ENCODE results near the gene AZI2.

GRCh38 chr3:28316226-28316625 lies 32.4 kb downstream of the AZI2 start:
- TF ChIP-seq CTCF (conservative IDR thresholded peaks at IDR 0.05) (no peak), ZFX (IDR thresholded peaks at IDR 0.05) (no peak)
